GM12891 (cell line): ENCODE results near the gene POLR2C.

Experiments used
- DNase-seq: peaks from one replicate; pipeline ENCODE4 v3.0.0; 2011; ENCODE audit warnings: low spot score; ENCODE audit not compliant: insufficient read length
- FAIRE-seq: peaks from 2 replicates; lab custom pipeline; 2011; peaks lifted over from hg19 to GRCh38; lab: Jason Lieb, UNC
- PAX5 ChIP-seq: IDR thresholded peaks from 2 replicates; pipeline ENCODE4 v1.6.1; 2011; ENCODE audit warnings: low read length, moderate library complexity, mild to moderate bottlenecking; ENCODE audit not compliant: insufficient read depth, severe bottlenecking
- POLR2A ChIP-seq: IDR thresholded peaks from 2 replicates; pipeline ENCODE4 v1.6.1; 2011; ENCODE audit warnings: low read depth, low read length, control low read depth
- POLR2AphosphoS5 ChIP-seq: IDR thresholded peaks from 2 replicates; pipeline ENCODE4 v1.6.1; 2011; ENCODE audit warnings: low read depth, low read length, control low read depth
- POU2F2 ChIP-seq: IDR thresholded peaks from 2 replicates; pipeline ENCODE4 v1.6.1; 2011; ENCODE audit warnings: low read depth, mild to moderate bottlenecking, control low read depth, low read length, moderate library complexity
- SPI1 ChIP-seq: IDR thresholded peaks from 2 replicates; pipeline ENCODE4 v1.6.1; 2011; ENCODE audit warnings: low read depth, low read length, control low read depth
- TAF1 ChIP-seq: IDR thresholded peaks from 2 replicates; pipeline ENCODE4 v1.6.1; 2011; ENCODE audit warnings: low read depth, low read length, control low read depth

POLR2C gene

GRCh38 chr16:57447186-57447962 is 15.1 kb upstream of the POLR2C start, which contains the start of the genes CIAPIN1 and COQ9:
Gene CIAPIN1 (minus strand): TSS chr16:57447385. CDS start chr16:57440928, 6,457 bp downstream.
Gene COQ9 (plus strand): TSS chr16:57447479. CDS start chr16:57447506, 27 bp downstream.
- DNase-seq (peak; percentile 95), FAIRE-seq (peak; percentile 99)
- TF ChIP-seq POU2F2 (0 out of 2 replicates have a peak, but pooled peaks have one; percentile 76), PAX5 (no peak), SPI1 (peak; percentile 60), TAF1 (peak; percentile 98), POLR2AphosphoS5 (peak; percentile 91), POLR2A (peak; percentile 78)

- TF ChIP-seq POU2F2, result no peak
- no peak for TF ChIP-seq PAX5
- no peak for TF ChIP-seq SPI1
- no peak for FAIRE-seq
- no peak for DNase-seq
These were observed 10.5 kb upstream of the POLR2C start for GRCh38 chr16:57452021-57452420.

GRCh38 chr16:57462978-57463362 is 491 bp downstream of the POLR2C start:
- peak; percentile 52 for FAIRE-seq
- TF ChIP-seq SPI1 (no peak), POLR2A (no peak), TAF1 (no peak), POLR2AphosphoS5 (no peak), POU2F2 (no peak), PAX5 (no peak)
- no peak for DNase-seq

GRCh38 chr16:57464523-57464922 is 2.0 kb downstream of the POLR2C start:
- FAIRE-seq (no peak), DNase-seq (no peak)
- TF ChIP-seq TAF1 (no peak), POU2F2 (no peak), SPI1 (no peak), POLR2A (no peak), PAX5 (no peak), POLR2AphosphoS5 (no peak)

GRCh38 chr16:57468346-57468745 is 5.9 kb downstream of the POLR2C start:
- no peak for FAIRE-seq
- TF ChIP-seq POLR2A, result no peak
- no peak for DNase-seq

- TF ChIP-seq TAF1 (no peak), POLR2AphosphoS5 (no peak), POU2F2 (no peak), POLR2A (no peak), SPI1 (no peak), PAX5 (no peak)
- DNase-seq (no peak), FAIRE-seq (no peak)
These were observed 6.6 kb downstream of the POLR2C start for GRCh38 chr16:57469046-57469445.

- TF ChIP-seq PAX5 (no peak), TAF1 (no peak), SPI1 (no peak), POLR2A (no peak), POLR2AphosphoS5 (no peak; the same call in 1 of the 2 replicates), POU2F2 (no peak)
- no peak for DNase-seq
- FAIRE-seq, result no peak
These were observed 7.5 kb downstream of the POLR2C start for GRCh38 chr16:57469917-57470470.

- FAIRE-seq (no peak), DNase-seq (no peak)
- no peak for TF ChIP-seq PAX5
- TF ChIP-seq TAF1, result no peak
- TF ChIP-seq POLR2AphosphoS5, result no peak
- TF ChIP-seq POLR2A, result no peak
- TF ChIP-seq POU2F2, result no peak
- TF ChIP-seq SPI1, result no peak
These were observed 8.2 kb downstream of the POLR2C start for GRCh38 chr16:57470711-57471110.

GRCh38 chr16:57471209-57471608 is 8.7 kb downstream of the POLR2C start:
- FAIRE-seq (no peak), DNase-seq (no peak)
- TF ChIP-seq SPI1, result no peak
- no peak for TF ChIP-seq POLR2A
- TF ChIP-seq TAF1, result no peak
- no peak for TF ChIP-seq POLR2AphosphoS5
- no peak for TF ChIP-seq PAX5

GRCh38 chr16:57471852-57472664 is 9.6 kb downstream of the POLR2C start:
- DNase-seq (no peak), FAIRE-seq (no peak)
- no peak for TF ChIP-seq POU2F2
- TF ChIP-seq POLR2AphosphoS5, result 0 out of 2 replicates have a peak, but pooled peaks have one; percentile 9
- no peak for TF ChIP-seq TAF1
- no peak for TF ChIP-seq SPI1
- TF ChIP-seq POLR2A, result no peak
